WTC11 (cell line): ENCODE data around the gene CTTNBP2NL. TPM values are rescaled to one million over a fixed set of nuclear protein-coding genes. Genes with fewer than 3 reads are reported as not detected.

ENCODE experiments used
- ATAC-seq: fragments of 200-7000 bp; cut with Tn5 transposase; 2 replicates; pipeline ENCODE4 v1.10.0; 2021; ENCODE audit warnings: mild to moderate bottlenecking, moderate library complexity
- CTCF ChIA-PET: fragments of 300-600 bp; sonication (Branson Sonifier 250); formaldehyde crosslinking; loops from one replicate; lab custom pipeline; 2021; ENCODE audit warnings: antibody characterized with exemption; lab: Charles Lee
- POLR2A ChIA-PET: fragments of 350-600 bp; sonication (Branson Sonifier 250); formaldehyde crosslinking; loops from one replicate; lab custom pipeline; 2021; ENCODE audit warnings: antibody characterized with exemption; lab: Charles Lee
- DNase-seq: peaks from one replicate; pipeline ENCODE4 v3.0.0; 2021; ENCODE audit warnings: low spot score
- H3K27ac Mint-ChIP-seq: 2 replicates; pipeline ENCODE4 v1.8.0; 2021; ENCODE audit warnings: mixed read lengths
- H3K27me3 Mint-ChIP-seq: 2 replicates; pipeline ENCODE4 v1.8.0; 2021; ENCODE audit warnings: low read depth, mild to moderate bottlenecking, moderate library complexity, mixed read lengths
- H3K36me3 Mint-ChIP-seq: 2 replicates; pipeline ENCODE4 v1.8.0; 2021; ENCODE audit warnings: mixed read lengths
- H3K4me1 Mint-ChIP-seq: 2 replicates; pipeline ENCODE4 v1.8.0; 2022; ENCODE audit warnings: mixed read lengths
- H3K4me3 Mint-ChIP-seq: 2 replicates; pipeline ENCODE4 v1.8.0; 2021; ENCODE audit warnings: mild to moderate bottlenecking, moderate library complexity, mixed read lengths
- H3K9me3 Mint-ChIP-seq: 2 replicates; pipeline ENCODE4 v1.8.0; 2021; ENCODE audit warnings: mixed read lengths
- ATF2 ChIP-seq: sonication (generic); formaldehyde crosslinking; IDR thresholded peaks from 2 replicates; pipeline ENCODE4 v1.8.1; 2022; ENCODE audit warnings: low read depth, missing genetic modification reagents, borderline replicate concordance
- CREM ChIP-seq: sonication (generic); formaldehyde crosslinking; IDR thresholded peaks from 2 replicates; pipeline ENCODE4 v1.8.1; 2022; ENCODE audit warnings: mild to moderate bottlenecking, missing genetic modification reagents, moderate library complexity
- CTCF ChIP-seq: fragments of 200-600 bp; IDR thresholded peaks from 2 replicates; pipeline ENCODE4 v1.8.0; 2022; ENCODE audit warnings: antibody characterized with exemption
- E2F4 ChIP-seq: sonication (generic); formaldehyde crosslinking; IDR thresholded peaks from 2 replicates; pipeline ENCODE4 v1.8.1; 2022; ENCODE audit warnings: low read depth, mild to moderate bottlenecking, moderate library complexity, missing genetic modification reagents, borderline replicate concordance
- ESRRA ChIP-seq: sonication (generic); formaldehyde crosslinking; IDR thresholded peaks from 2 replicates; pipeline ENCODE4 v1.8.1; 2022; ENCODE audit warnings: mild to moderate bottlenecking, missing genetic modification reagents, borderline replicate concordance
- HMGA2 ChIP-seq: fragments of 250-450 bp; sonication (Bioruptor Pico); IDR thresholded peaks from 2 replicates; pipeline ENCODE4 v1.4.0; 2021; ENCODE audit warnings: mild to moderate bottlenecking, moderate library complexity
- KAT7 ChIP-seq: sonication (generic); formaldehyde crosslinking; IDR thresholded peaks from 2 replicates; pipeline ENCODE4 v1.8.1; 2023; ENCODE audit warnings: missing genetic modification reagents, mild to moderate bottlenecking, borderline replicate concordance
- MYBL2 ChIP-seq: sonication (generic); formaldehyde crosslinking; IDR thresholded peaks from 2 replicates; pipeline ENCODE4 v1.8.1; 2023; ENCODE audit warnings: mild to moderate bottlenecking, moderate library complexity, missing genetic modification reagents
- NFE2L1 ChIP-seq: sonication (generic); formaldehyde crosslinking; IDR thresholded peaks from 2 replicates; pipeline ENCODE4 v1.8.1; 2023; ENCODE audit warnings: missing genetic modification reagents
- NR1H2 ChIP-seq: sonication (generic); formaldehyde crosslinking; IDR thresholded peaks from 2 replicates; pipeline ENCODE4 v1.9.0; 2021; ENCODE audit warnings: mild to moderate bottlenecking, moderate library complexity, missing genetic modification reagents
- NR2C2 ChIP-seq: sonication (generic); formaldehyde crosslinking; IDR thresholded peaks from 2 replicates; pipeline ENCODE4 v1.8.0; 2022; ENCODE audit warnings: mild to moderate bottlenecking, missing genetic modification reagents
- NR3C1 ChIP-seq: sonication (generic); formaldehyde crosslinking; conservative IDR thresholded peaks from 2 replicates; pipeline ENCODE4 v1.8.1; 2023; ENCODE audit warnings: low read depth, mild to moderate bottlenecking, missing genetic modification reagents
- SP1 ChIP-seq: sonication (generic); formaldehyde crosslinking; conservative IDR thresholded peaks from 2 replicates; pipeline ENCODE4 v1.8.1; 2022; ENCODE audit warnings: missing genetic modification reagents
- TEAD1 ChIP-seq: sonication (generic); formaldehyde crosslinking; IDR thresholded peaks from 2 replicates; pipeline ENCODE4 v1.8.0; 2022; ENCODE audit warnings: mild to moderate bottlenecking, missing genetic modification reagents
- TP53 ChIP-seq: sonication (generic); formaldehyde crosslinking; IDR thresholded peaks from 2 replicates; pipeline ENCODE4 v1.8.1; 2023; ENCODE audit warnings: mild to moderate bottlenecking, missing genetic modification reagents
- ZNF138 ChIP-seq: sonication (generic); formaldehyde crosslinking; conservative IDR thresholded peaks from 2 replicates; pipeline ENCODE4 v1.8.1; 2022; ENCODE audit warnings: mild to moderate bottlenecking, moderate library complexity, missing genetic modification reagents
- ZNF317 ChIP-seq: sonication (generic); formaldehyde crosslinking; IDR thresholded peaks from 2 replicates; pipeline ENCODE4 v1.8.1; 2023; ENCODE audit warnings: low read depth, mild to moderate bottlenecking, moderate library complexity, missing genetic modification reagents, borderline replicate concordance
- ZNF396 ChIP-seq: fragments of 250-450 bp; sonication (Bioruptor Pico); IDR thresholded peaks from 2 replicates; pipeline ENCODE4 v1.8.0; 2021; ENCODE audit warnings: mild to moderate bottlenecking, moderate library complexity, borderline replicate concordance
- total RNA-seq: library from RNA; stranded (reverse); gene quantifications from 3 replicates; pipeline ENCODE4 v1.2.3, GENCODE V29; 2021
- TF ChIP-seq, protein P1 (sequence below): sonication (generic); formaldehyde crosslinking; IDR thresholded peaks from 2 replicates; pipeline ENCODE4 v1.8.0; 2022; ENCODE audit warnings: missing genetic modification reagents
- TF ChIP-seq, protein P2 (sequence below): sonication (generic); formaldehyde crosslinking; IDR thresholded peaks from 2 replicates; pipeline ENCODE4 v1.8.0; 2023; ENCODE audit warnings: missing genetic modification reagents, mild to moderate bottlenecking, borderline replicate concordance

CTTNBP2NL gene
- total RNA-seq, 1 experiment from 2014 or later: 32.8 TPM

- H3K4me1 Mint-ChIP-seq: peaks cover 3% of the 10 kb centered on the region
- POLR2A ChIA-PET: interaction anchor here (0.9 kb wide), 1 partner anchor 15 kb away, joined by 4 read pairs; the partner anchor contains the start of gene CTTNBP2NL
- no peak for TF ChIP-seq ZNF396 (CRISPR knock-in tag)
- TF ChIP-seq SP1 (CRISPR knock-in tag): no peak
- TF ChIP-seq, protein P1, sequence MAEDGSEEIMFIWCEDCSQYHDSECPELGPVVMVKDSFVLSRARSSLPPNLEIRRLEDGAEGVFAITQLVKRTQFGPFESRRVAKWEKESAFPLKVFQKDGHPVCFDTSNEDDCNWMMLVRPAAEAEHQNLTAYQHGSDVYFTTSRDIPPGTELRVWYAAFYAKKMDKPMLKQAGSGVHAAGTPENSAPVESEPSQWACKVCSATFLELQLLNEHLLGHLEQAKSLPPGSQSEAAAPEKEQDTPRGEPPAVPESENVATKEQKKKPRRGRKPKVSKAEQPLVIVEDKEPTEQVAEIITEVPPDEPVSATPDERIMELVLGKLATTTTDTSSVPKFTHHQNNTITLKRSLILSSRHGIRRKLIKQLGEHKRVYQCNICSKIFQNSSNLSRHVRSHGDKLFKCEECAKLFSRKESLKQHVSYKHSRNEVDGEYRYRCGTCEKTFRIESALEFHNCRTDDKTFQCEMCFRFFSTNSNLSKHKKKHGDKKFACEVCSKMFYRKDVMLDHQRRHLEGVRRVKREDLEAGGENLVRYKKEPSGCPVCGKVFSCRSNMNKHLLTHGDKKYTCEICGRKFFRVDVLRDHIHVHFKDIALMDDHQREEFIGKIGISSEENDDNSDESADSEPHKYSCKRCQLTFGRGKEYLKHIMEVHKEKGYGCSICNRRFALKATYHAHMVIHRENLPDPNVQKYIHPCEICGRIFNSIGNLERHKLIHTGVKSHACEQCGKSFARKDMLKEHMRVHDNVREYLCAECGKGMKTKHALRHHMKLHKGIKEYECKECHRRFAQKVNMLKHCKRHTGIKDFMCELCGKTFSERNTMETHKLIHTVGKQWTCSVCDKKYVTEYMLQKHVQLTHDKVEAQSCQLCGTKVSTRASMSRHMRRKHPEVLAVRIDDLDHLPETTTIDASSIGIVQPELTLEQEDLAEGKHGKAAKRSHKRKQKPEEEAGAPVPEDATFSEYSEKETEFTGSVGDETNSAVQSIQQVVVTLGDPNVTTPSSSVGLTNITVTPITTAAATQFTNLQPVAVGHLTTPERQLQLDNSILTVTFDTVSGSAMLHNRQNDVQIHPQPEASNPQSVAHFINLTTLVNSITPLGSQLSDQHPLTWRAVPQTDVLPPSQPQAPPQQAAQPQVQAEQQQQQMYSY: no peak
- TF ChIP-seq TP53 (CRISPR knock-in tag): no peak
- no peak for TF ChIP-seq ZNF317 (CRISPR knock-in tag)
- TF ChIP-seq TEAD1 (CRISPR knock-in tag): no peak
- no peak for TF ChIP-seq E2F4 (CRISPR knock-in tag)
- no peak for TF ChIP-seq NR2C2 (CRISPR knock-in tag)
- TF ChIP-seq ESRRA (CRISPR knock-in tag): no peak
- no peak for TF ChIP-seq NFE2L1
- no peak for TF ChIP-seq HMGA2 (CRISPR knock-in tag)
- TF ChIP-seq MYBL2 (CRISPR knock-in tag): no peak
- no peak for TF ChIP-seq CTCF
- TF ChIP-seq NR3C1 (CRISPR knock-in tag): no peak
- no peak for TF ChIP-seq KAT7 (CRISPR knock-in tag)
- no peak for TF ChIP-seq CREM
- TF ChIP-seq, protein P2, sequence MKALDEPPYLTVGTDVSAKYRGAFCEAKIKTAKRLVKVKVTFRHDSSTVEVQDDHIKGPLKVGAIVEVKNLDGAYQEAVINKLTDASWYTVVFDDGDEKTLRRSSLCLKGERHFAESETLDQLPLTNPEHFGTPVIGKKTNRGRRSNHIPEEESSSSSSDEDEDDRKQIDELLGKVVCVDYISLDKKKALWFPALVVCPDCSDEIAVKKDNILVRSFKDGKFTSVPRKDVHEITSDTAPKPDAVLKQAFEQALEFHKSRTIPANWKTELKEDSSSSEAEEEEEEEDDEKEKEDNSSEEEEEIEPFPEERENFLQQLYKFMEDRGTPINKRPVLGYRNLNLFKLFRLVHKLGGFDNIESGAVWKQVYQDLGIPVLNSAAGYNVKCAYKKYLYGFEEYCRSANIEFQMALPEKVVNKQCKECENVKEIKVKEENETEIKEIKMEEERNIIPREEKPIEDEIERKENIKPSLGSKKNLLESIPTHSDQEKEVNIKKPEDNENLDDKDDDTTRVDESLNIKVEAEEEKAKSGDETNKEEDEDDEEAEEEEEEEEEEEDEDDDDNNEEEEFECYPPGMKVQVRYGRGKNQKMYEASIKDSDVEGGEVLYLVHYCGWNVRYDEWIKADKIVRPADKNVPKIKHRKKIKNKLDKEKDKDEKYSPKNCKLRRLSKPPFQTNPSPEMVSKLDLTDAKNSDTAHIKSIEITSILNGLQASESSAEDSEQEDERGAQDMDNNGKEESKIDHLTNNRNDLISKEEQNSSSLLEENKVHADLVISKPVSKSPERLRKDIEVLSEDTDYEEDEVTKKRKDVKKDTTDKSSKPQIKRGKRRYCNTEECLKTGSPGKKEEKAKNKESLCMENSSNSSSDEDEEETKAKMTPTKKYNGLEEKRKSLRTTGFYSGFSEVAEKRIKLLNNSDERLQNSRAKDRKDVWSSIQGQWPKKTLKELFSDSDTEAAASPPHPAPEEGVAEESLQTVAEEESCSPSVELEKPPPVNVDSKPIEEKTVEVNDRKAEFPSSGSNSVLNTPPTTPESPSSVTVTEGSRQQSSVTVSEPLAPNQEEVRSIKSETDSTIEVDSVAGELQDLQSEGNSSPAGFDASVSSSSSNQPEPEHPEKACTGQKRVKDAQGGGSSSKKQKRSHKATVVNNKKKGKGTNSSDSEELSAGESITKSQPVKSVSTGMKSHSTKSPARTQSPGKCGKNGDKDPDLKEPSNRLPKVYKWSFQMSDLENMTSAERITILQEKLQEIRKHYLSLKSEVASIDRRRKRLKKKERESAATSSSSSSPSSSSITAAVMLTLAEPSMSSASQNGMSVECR (CRISPR knock-in tag): no peak
- no peak for TF ChIP-seq ZNF138
- TF ChIP-seq NR1H2 (CRISPR knock-in tag): no peak
- no peak for TF ChIP-seq ATF2 (CRISPR knock-in tag)
- TF ChIP-seq, all 79 proteins: peak for 0
- H3K27me3 Mint-ChIP-seq: no peaks in the 10 kb centered on the region
- no peaks in the 10 kb centered on the region for H3K9me3 Mint-ChIP-seq
- H3K4me3 Mint-ChIP-seq: no peak overlapping the region
- DNase-seq (no peak), ATAC-seq (no peak)
- H3K36me3 Mint-ChIP-seq: peaks cover 24% of the 10 kb centered on the region
- CTCF ChIA-PET: interaction anchor here (1.2 to 1.4 kb wide), 2 partner anchors 20 to 41 kb away, joined by 3 to 6 read pairs; no protein-coding TSS in a partner anchor
- H3K27ac Mint-ChIP-seq: no peak overlapping the region
Measured at GRCh38 chr1:112410673-112411072, 14.7 kb downstream of the CTTNBP2NL start.
